CD4-positive, alpha-beta T cell treated with Interferon alpha-2 for 1 hour (primary cell): Measurements from ENCODE around the gene CCDC17.
"Not testable (repeated sequence)": the region's sequence is repeated elsewhere in the genome, so short reads cannot be mapped to it uniquely, and the experiment has no call there.

Experiments
- DNase-seq, 2 donors: peaks; one replicate each; pipeline ENCODE4 v3.0.0-alpha.2; 2020 to 2022

CCDC17 gene

DNA sequence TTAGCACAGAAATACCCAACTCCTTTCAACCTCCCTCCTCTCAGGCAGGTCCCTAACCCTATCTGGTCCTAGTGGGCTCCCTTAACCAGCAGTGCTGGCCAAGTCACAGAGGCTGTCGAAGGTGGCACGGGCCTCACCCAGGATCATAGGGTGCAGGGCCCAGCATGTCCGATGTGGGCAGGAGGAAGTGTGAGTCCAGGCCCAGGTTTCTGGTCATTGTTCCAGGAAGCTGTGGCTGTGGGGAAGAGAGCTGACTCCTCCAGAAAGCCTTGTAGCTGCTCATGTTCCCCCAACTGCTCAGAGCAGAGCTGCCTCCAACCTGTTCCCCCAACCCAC lies 2.4 kb downstream of the CCDC17 start:
- no peak for DNase-seq

DNA sequence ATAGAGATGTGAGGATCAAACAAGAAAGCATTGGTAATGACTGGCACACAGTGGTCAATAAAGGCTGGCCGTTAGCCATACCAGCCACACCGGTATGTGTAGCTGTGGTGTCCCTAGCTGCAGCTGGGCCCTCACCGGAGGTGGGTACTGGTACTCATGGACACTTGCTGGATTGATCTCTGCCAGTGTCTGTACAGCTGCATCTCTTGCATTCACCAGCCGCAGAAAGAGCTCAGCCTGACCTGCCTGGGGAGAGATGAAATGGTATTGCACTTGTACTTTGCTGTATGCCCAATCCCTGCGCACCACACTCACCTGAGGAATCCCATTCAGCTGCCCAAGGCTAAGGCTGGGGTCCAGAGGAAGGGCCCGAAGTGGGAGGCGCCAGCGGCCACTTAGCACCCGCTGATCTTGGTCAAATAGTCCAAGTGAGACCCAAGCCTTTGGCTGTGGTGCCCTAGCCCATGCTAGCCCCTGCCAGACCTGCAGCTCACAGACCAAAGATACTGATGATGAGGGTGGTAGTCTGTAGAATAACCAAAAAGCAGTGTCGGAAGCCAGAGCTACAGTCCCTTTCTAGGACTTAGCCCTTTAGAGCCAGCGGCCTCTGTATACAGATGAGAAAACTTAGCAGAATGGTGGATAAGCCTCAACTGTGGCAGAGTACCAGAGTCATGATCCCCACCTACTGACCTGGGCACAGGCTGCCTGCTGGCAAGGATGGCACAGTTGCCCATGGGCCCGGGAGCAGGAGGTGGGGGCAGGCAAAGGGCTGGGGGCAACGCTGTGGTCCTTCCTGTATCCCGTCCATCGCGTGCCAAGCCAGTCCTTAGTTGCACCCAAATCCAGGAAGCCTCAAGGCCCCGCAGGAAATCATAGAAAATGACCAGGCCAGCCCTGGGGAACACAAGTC lies 3.0 kb downstream of the CCDC17 start:
- no peak for DNase-seq

DNA sequence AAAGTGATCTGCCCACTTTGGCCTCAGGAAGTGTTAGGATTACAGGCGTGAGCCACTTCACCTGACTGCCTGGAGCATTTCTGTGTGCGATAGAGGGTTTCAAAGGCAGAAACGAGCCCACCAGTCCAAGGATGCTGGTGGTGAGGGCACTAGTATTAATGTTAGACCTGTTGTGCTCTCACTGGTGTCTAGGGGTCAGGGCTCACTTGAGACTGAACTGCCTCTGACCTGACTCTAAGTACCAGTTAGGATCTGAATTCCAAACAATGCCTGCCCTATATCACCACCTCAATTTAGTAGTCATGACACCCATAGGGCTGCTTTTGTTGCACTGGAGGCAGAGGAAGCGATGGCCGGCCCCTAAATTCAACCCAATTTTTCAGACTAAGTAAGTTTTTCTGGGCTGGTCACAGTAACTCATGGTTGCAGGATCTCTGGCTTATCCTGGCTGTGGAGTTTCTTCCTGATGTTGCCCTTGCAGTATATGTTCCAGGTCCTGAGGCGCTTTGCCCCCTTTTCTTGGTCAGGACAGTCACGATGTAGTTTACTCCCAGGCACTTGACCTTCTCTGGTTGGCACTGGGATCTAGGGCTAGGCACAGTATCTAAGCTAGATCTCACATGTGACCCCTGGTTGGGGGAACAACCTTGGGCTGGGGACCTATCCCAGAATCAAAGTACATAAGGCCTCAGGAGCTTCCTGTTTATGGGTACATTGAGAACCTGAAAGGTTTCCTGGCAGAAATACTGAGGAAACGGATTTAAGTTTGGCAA lies 4.5 kb downstream of the CCDC17 start:
- DNase-seq = no peak

DNA sequence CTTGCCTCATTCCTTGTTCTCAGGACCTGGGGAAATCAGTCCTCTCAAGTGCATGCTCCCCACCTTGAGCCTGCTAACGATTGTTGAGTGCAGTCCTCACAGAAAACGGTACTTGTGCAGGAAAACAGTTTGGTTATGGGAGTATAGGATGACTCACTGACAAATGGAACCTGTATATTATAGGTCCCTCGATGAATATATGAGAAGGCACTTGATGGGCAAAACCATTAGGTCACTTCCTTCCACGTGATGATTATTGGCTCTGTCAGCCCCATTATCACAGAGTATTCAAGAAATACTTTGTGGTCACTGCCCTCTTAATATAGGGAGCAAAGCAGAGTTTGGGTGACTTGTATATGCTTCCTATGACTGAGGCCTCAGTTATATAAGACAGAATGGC lies 6.2 kb downstream of the CCDC17 start:
- DNase-seq = no peak

DNA sequence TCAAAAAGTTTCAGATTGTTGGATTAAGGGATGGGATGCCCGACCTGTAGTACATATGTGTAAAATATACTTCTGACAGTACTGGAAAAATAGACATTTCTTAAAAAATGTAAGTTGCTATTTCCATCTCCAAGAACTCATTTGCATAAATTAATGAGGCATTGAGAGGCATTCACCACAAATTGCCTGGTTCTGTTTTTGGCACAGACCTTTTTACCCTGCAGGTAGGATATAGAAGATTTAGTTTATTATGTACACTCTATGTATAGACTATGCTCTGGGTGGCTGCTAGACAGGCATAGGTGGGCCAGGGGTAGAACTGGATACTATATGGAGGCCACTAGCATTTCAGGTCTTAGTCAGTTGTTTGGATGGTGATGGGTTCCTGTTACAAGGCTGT lies 8.0 kb downstream of the CCDC17 start:
- no peak for DNase-seq

DNA sequence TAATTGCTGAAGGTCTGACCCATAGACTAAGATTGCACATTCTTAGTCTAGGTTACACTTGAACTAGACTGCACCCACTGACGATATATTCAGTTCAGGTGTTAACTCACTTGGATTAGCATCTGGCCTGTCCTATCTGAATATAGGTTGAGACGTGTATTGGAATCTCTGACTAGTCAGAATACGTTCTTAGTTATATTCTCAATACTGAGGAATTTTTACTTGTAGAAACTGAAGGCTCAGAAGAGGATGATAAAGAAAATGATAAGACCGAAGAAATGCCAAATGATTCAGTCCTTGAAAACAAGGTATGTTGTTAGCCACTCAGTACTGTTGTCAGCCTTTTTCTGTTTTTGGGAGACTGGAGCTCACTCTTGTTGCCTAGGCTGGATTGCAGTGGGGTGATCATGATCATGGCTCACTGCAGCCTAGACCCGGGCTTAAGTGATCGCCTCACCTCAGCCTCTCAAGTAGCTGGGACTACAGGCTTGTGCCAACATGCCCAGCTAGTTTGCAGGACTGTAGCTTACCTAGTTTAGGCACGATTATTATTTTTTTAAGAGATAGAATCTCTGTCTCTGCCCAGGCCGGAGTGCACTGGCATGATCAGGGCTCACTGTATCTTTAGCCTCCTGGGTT lies 10.8 kb downstream of the CCDC17 start:
- no peak for DNase-seq

DNA sequence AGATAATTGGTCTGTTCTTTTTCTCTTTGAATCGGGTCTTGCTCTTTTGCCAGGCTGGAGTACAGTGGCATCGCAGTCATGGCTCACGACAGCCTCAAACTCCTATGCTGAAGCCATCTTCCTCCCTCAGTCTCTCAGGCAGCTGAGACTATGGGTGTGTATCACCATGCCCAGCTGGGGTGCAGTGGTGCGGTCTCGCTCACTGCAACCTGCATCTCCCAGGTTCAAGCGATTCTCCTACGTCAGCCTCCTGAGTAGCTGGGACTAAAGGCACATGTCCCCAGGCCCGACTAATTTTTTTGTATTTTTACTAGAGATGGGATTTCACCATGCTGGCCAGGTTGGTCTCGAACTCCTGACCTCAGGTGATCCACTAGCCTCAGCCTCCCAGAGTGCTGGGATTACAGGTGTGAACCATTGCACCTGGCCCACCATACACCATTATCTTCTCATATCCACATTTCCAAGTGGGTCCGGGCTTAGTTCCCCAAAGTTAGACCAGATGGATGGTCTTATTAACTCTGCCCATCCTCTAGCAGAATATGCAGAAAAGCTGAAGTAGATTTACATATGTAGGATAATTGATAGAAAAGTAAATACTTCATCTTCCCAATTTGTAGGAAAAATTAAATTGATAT lies 13.1 kb downstream of the CCDC17 start:
- DNase-seq = no peak

DNA sequence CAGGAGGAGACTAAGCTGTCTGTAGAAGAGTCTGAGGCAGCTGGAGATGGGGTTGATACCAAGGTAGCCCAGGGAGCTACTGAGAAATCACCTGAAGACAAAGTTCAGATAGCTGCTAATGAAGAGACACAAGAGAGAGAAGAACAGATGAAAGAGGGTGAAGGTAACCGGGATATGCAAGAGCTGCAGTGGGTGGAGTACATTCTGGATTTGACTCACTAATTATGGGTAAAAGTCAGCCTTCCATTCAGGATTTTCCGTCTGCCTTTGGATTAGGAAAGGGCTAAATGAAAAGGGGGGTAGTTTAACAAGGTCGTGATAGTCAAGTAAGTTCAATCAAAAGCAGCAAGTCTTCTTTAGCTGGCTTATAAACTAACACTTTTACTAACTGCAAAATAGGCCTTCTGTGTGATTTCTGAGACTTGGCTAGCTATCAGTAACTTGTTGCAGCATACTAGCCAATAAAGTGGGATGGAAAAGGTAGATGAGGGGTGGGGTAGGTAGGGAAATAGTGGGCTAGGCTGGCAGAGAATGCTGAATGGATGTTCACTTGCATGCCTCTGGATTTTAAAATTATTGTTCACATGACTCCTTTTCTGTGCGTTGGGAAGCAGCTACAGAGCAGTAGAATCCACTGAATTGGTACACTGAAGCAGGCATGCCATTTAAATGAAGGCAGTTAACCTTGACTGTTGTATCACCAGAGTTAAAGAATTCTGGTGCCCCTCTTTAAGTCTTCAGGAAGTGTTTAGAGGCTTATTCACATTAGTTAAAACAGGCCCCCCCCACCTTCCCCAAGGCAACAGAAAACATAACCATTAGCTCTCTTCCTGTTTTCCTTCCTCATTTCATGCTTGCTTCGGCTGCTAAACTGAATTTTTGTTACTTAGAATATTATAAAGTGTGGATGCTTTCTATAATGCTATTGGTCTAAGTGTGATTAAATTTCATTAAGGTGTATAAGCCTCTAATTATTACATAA lies 15.4 kb downstream of the CCDC17 start:
- peak in 1 of 2 donors; percentile 36 for DNase-seq

DNA sequence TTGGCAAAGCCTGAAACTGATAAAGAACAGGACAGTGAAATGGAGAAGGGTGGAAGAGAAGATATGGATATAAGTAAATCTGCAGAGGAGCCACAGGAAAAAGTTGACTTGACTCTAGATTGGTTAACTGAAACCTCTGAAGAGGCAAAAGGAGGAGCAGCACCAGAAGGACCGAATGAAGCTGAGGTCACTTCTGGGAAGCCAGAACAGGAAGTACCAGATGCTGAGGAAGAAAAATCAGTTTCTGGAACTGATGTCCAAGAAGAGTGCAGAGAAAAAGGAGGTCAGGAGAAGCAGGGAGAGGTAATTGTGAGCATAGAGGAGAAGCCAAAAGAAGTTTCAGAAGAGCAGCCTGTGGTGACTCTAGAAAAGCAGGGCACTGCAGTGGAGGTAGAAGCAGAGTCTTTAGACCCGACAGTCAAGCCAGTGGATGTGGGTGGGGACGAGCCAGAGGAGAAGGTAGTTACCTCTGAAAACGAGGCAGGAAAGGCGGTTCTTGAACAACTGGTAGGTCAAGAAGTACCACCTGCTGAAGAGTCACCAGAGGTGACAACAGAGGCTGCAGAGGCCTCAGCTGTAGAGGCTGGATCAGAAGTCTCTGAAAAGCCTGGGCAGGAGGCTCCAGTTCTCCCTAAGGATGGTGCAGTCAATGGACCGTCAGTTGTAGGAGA lies 16.3 kb downstream of the CCDC17 start:
- DNase-seq = peak in 1 of 2 donors; percentile 34

DNA sequence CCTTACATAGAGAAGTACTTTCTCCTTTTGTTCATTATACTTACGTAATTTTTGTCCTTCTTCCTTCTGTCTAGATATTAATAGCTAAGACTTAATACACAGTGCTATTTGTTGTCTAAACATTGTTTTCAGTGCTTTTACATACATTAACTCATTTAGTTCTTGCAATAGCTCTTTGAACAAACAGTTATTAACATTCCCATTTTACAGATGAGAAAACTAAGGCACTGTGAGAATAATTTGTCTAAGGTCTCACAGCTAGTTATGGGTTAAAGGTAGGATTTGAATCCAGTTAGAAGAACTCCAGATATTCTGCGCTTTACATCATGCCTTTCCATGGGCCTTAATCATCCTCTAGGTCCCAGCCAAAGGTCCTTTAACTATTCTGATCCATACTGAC lies 19.6 kb downstream of the CCDC17 start:
- DNase-seq = no peak

DNA sequence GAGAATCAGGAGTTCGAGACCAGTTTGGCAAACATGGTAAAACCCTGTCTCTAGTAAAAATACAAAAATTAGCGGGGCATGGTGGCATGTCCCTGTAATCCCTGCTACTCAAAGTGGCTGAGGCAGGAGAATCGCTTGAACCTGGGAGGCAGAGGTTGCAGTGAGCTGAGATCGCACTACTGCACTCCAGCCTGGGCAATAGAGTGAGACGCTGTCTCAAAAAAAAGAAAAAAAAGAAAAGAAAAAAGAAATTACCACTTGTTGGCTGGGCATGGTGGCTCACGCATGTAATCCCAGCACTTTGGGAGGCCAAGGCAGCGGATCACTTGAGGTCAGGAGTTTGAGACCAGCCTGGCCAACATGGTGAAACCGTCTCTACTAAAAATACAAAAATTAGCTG lies 27.1 kb downstream of the CCDC17 start:
- DNase-seq = not testable (repeated sequence)

DNA sequence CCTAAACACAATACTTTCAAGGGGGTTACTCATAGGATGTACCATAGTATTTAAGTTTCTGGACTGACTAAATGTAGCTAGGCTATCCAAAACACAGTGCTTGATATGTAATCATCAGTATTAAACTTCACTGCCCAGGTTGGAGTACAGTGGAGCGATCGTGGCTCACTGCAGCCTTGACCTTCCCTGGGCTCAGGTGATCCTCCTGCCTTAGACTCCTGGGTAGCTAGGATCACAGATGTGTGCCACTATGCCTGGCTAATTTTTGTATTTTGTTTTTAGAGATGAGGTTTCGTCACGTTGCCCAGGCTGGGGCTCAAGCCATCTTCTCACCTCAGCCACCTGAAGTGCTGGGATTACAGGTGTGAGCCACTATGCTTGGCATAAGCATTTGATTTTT lies 29.4 kb downstream of the CCDC17 start:
- no peak for DNase-seq

DNA sequence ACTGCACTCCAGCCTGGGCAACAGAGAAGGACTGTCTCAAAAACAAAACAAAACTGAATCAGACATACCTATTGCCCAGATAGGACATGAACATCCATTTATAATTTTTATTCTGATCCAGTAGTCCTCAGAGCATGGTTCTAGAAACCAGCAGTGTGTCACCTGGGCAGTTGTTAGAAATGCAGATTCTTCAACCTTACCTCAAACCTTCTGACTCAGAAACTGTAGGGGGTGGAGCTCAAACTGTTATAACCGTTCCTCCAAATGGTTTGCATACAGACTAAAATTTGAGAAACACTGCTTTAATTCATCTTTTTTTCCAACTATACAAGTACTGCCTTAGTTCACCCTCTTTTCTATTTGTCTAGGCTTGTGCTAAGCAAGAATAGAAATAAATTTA lies 34.0 kb downstream of the CCDC17 start:
- DNase-seq = no peak

DNA sequence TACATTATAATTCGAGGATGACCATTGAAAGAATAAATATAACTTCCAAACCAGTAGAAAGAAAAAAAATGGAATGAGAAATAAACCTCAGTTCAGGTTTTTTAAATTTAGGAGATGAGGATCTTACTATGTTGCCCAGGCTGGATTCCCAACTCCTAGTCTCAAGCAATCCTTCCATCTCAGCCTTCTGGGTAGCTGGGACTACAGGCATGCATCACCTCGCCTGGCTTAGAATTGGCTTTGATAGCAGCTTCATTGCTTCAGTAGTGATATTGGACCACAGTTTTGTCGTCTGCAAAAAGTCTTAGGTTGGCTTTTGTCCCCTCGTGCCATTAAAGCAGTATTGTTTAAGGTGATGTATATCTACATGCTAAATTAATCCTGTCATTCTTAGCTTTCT lies 37.1 kb downstream of the CCDC17 start:
- DNase-seq = no peak

DNA sequence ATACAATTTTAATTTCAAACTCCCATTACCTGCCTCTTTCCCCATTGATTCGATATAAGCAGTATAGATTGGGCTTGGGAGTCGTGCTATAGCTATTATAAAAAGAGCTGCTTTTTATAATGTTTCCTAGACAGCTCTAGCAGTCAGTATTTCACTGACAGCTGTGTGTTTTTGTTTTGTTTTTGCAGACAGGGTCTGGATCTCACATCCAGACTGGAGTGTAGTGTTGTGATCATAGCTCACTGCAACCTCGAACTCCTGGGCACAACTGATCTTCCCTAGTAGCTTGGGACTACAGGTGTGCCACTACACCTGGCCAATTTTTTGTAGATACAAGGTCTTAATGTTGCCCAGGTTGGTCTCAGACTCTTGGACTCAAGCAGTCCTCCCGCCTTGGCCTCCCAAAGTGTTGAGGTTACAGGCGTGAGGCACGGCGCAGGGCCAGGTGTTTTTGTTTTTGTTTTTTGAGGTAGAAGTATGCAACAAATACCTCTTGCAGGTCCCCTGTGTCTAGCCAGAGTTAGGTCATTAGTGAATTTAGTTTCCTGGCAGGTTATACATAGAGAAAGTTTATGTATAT lies 38.3 kb downstream of the CCDC17 start:
- DNase-seq = no peak

DNA sequence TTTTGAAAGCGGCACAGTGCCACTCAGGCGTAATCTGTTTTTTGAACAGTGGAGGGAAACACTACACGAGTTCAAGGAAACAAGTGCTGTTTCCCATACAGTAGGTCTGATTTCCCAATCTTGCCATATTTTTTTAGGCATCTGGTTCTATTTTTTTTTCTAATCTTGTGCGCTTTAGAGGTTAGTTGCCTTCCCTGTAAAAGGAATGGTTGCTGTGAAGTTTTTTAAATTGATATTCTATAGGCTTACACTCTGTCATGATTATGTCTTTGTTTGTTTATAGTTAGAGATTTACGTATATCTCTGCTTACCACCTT lies 38.8 kb downstream of the CCDC17 start:
- DNase-seq = no peak

DNA sequence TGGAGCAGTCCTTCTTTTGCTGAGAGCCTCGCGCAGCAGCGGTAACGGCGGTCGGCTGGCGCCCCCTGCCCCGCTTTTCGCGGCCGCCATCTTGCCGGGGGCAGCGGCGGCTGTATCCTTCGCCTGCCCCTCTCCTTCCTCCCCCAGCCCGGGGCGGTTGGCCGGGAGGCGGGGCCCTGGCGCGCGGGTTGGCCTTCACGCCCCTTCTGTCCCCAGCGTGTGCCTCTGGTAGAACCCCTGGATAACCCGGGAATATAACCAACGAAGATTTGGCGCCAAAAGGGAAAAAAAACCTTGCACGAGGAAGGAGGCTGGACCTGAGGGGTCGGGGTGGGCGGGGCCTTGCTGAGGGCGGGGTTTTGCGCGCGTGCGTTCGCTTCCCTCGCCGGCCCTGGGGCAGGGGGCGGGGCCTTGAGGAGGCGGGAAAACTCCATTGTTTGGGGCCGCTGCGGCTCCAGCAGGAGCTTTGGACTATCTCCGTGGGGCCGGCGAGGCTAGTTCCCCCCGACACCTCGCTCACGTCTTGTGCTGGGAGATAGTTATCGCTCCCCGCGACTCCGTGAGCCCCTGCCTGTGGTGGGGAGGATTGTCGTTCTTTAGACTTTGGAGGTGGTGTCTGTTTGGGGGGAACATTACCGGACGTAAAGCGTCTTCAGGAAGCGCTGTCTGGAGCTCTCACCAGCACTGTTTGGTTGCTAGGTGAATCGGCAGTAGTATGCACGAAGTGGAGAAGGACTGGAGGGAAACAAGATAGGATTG lies 39.3 kb downstream of the CCDC17 start:
- peak; percentile 82 to 89 for DNase-seq

DNA sequence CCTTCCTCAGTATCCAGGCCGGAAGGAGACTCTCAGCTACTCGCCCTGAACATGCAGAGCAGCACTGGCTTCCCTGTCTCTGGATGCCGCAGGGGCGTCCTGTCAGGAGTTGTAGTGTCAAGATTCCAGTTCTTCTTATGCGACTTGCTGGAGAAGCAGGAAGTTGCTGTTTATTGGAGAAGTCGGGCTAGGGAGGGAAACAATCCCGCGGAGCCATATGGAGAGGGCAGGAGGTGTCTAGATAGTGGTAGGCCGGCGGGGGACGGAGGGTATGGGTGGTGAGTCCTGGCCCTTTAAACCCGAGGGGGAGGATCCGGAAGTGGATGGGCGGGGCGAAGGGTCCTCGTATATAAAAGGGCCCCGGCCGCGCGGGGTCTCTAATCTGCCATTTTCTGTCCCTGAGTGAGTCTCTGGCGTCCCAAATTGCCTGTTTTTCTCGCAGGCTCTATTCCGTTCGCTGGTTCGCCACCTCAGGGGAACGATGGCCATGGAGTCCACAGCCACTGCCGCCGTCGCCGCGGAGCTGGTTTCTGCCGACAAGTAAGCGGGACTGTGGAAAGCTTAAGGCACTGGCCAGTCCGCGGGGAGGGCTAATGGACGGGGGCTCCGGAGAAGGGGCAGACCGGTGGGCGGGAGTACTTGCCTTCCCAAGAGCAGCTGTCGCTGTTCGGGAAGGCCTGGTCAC lies 40.0 kb downstream of the CCDC17 start, which contains the start of gene NASP:
Gene NASP (plus strand): TSS at position 376 of the 685 bp plus-strand sequence. CDS start 106 bp downstream, at position 482.
- DNase-seq = peak; percentile 89 to 94

DNA sequence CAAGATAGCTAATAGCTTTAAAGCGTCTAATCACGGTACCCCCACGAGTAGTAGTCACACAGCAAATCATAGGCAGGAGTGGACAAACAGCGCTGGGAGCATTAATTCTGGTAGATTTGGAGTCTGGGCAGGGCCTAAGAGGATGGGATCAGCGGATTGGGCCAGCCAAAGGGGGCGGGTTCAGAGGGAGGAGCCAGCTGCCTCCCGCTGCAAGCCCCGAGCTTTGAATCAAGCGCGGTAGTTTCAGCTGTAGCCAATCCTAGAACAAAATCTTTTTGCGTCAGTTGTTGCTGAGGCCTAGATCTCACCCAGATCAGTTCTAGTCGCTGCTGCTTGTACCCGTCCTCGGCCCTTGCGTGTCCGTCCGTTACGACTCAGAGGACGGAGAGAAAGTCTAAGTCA lies 40.6 kb downstream of the CCDC17 start:
- DNase-seq = peak; percentile 97
